A549 (cell line): ENCODE measurements around the gene DOCK10. TPM values are rescaled to one million over a fixed set of nuclear protein-coding genes. Genes with fewer than 3 reads are reported as not detected.
A peak's percentile ranks its signal among the peaks of the same experiment; 100 is the strongest.

ENCODE experiments used
- ATAC-seq, 2 experiments: fragments of 200-7000 bp in 1 of 2; fragments of >200 bp in 1 of 2; cut with Nextera tagmentation in 1 of 2; cut with Tn5 transposase in 1 of 2; 3 replicates each; pipeline versions ENCODE4 v1.8.0 to v1.9.1; 2018 to 2020; ENCODE audit warnings: mild to moderate bottlenecking in 1 of 2, moderate library complexity in 1 of 2
- CTCF ChIA-PET: fragments of 300-600 bp; sonication (Branson Sonifier 250); formaldehyde crosslinking; extraction: SDS; loops from one replicate; lab custom pipeline; 2021; ENCODE audit warnings: antibody characterized with exemption, inconsistent platforms; lab: Yijun Ruan, JAX
- POLR2A ChIA-PET: fragments of 350-600 bp; formaldehyde crosslinking; extraction: SDS; loops from one replicate; lab custom pipeline; 2021; ENCODE audit warnings: antibody characterized with exemption, inconsistent platforms; lab: Yijun Ruan, JAX
- DNase-seq, 2 experiments: peaks; one replicate each; pipeline versions ENCODE4 v3.0.0 to v3.0.0-alpha.2; 2011 to 2016; ENCODE audit warnings: low read depth in 1 of 2, low spot score in 1 of 2
- FAIRE-seq: peaks from 2 replicates; lab custom pipeline; 2011; peaks lifted over from hg19 to GRCh38; lab: Jason Lieb, UNC
- H3K27ac ChIP-seq, 2 experiments: fragments of >200 bp; sonication (Bioruptor Twin); formaldehyde crosslinking; 3 replicates each; pipeline ENCODE4 v1.5.1; 2016 to 2017
- H3K4me1 ChIP-seq: fragments of >200 bp; sonication (Bioruptor Twin); formaldehyde crosslinking; 3 replicates; pipeline ENCODE4 v1.6.1; 2016
- H3K4me2 ChIP-seq: fragments of >200 bp; sonication (Bioruptor Twin); formaldehyde crosslinking; 3 replicates; pipeline ENCODE4 v1.6.1; 2016
- H3K4me3 ChIP-seq: fragments of >200 bp; sonication (Bioruptor Twin); formaldehyde crosslinking; 3 replicates; pipeline ENCODE4 v1.5.1; 2016
- H3K9me3 ChIP-seq: fragments of >200 bp; sonication (Bioruptor Twin); formaldehyde crosslinking; 3 replicates; pipeline ENCODE4 v1.6.1; 2016
- BHLHE40 ChIP-seq: IDR thresholded peaks from 2 replicates; pipeline ENCODE4 v1.6.1; 2012; ENCODE audit warnings: low read depth, low read length, inconsistent platforms
- CBX2 ChIP-seq: fragments of 200-600 bp; sonication (generic); IDR thresholded peaks from 2 replicates; pipeline ENCODE4 v1.6.1; 2016; ENCODE audit warnings: low read depth, mild to moderate bottlenecking, borderline replicate concordance
- CHD4 ChIP-seq: fragments of 200-600 bp; sonication (generic); IDR thresholded peaks from 2 replicates; pipeline ENCODE4 v1.6.1; 2016; ENCODE audit warnings: antibody characterized with exemption, mild to moderate bottlenecking, borderline replicate concordance
- EP300 ChIP-seq, 2 experiments: fragments of >200 bp; sonication (Bioruptor Twin); formaldehyde crosslinking; IDR thresholded peaks; 2 replicates in 1 of 2; 3 replicates in 1 of 2; pipeline ENCODE4 v1.6.1; 2016 to 2017
- HDAC2 ChIP-seq: fragments of 200-600 bp; sonication (generic); IDR thresholded peaks from 2 replicates; pipeline ENCODE4 v1.6.1; 2016
- HOXB5 ChIP-seq: fragments of 250-450 bp; sonication (Bioruptor Pico); IDR thresholded peaks from 2 replicates; pipeline ENCODE4 v1.5.0; 2020; ENCODE audit warnings: mild to moderate bottlenecking, moderate library complexity
- KDM5A ChIP-seq: fragments of 200-600 bp; sonication (generic); IDR thresholded peaks from 2 replicates; pipeline ENCODE4 v1.6.1; 2016; ENCODE audit warnings: antibody characterized with exemption, mild to moderate bottlenecking
- MAZ ChIP-seq: fragments of 150-350 bp; IDR thresholded peaks from 2 replicates; pipeline ENCODE4 v1.6.1; 2014; ENCODE audit warnings: antibody characterized with exemption, low read depth, low read length, borderline replicate concordance
- NFE2L2 ChIP-seq: fragments of 150-350 bp; conservative IDR thresholded peaks from 2 replicates; pipeline ENCODE4 v1.6.1; 2014; ENCODE audit warnings: low read length
- NPAS2 ChIP-seq: fragments of 250-450 bp; sonication (Bioruptor Pico); IDR thresholded peaks from 2 replicates; pipeline ENCODE4 v1.8.0; 2022; ENCODE audit warnings: mild to moderate bottlenecking, moderate library complexity, borderline replicate concordance
- PHF8 ChIP-seq: fragments of 200-600 bp; sonication (generic); IDR thresholded peaks from 2 replicates; pipeline ENCODE4 v1.6.1; 2016; ENCODE audit warnings: low read depth, mild to moderate bottlenecking, antibody characterized with exemption, moderate library complexity, borderline replicate concordance
- POLR2A ChIP-seq: IDR thresholded peaks from 2 replicates; pipeline ENCODE4 v1.6.1; 2012; ENCODE audit warnings: mild to moderate bottlenecking, low read length
- RARB ChIP-seq: fragments of 250-450 bp; sonication (Bioruptor Pico); IDR thresholded peaks from 2 replicates; pipeline ENCODE4 v1.8.0; 2021; ENCODE audit warnings: mild to moderate bottlenecking, moderate library complexity
- RFX5 ChIP-seq: fragments of 450-650 bp; IDR thresholded peaks from 2 replicates; pipeline ENCODE4 v1.7.1; 2014; ENCODE audit warnings: antibody characterized with exemption, mild to moderate bottlenecking, moderate library complexity
- TFCP2L1 ChIP-seq: fragments of 250-450 bp; sonication (Bioruptor Pico); IDR thresholded peaks from 2 replicates; pipeline ENCODE4 v1.5.0; 2021; ENCODE audit warnings: mild to moderate bottlenecking
- ZC3H11A ChIP-seq: fragments of 450-650 bp; IDR thresholded peaks from 2 replicates; pipeline ENCODE4 v1.6.1; 2014; ENCODE audit warnings: antibody characterized with exemption, mild to moderate bottlenecking
- ZSCAN20 ChIP-seq: fragments of 250-450 bp; sonication (Bioruptor Pico); IDR thresholded peaks from 2 replicates; pipeline ENCODE4 v1.8.0; 2022; ENCODE audit warnings: mild to moderate bottlenecking, moderate library complexity
- WGBS: methylation state at CpG from one replicate; pipeline ENCODE4 v1.1.6; 2017; ENCODE audit errors: missing lambda C conversion rate; 5-methylcytosine and 5-hydroxymethylcytosine counted together
- polyA plus RNA-seq, 4 experiments: library from polyadenylated mRNA; depleted of rRNA in 3 of 4; stranded (reverse); fragments of >200 nt; fragmentation: RNase III in 1 of 4; extraction: RNeasy Plus Mini Kit Qiagen cat#74134 plus additional on column Dnase treatment in 1 of 4; gene quantifications; 2 replicates in 3 of 4; 3 replicates in 1 of 4; pipeline ENCODE4 v1.2.3, GENCODE V29; 2011 to 2017
- TF ChIP-seq, protein P1 (sequence below): fragments of 450-650 bp; IDR thresholded peaks from 2 replicates; pipeline ENCODE4 v1.6.1; 2014; ENCODE audit warnings: antibody characterized with exemption
- TF ChIP-seq, protein P2 (sequence below): fragments of >200 bp; sonication (Bioruptor Twin); formaldehyde crosslinking; IDR thresholded peaks from 3 replicates; pipeline ENCODE4 v1.5.1; 2016
- TF ChIP-seq, protein P3 (sequence below): fragments of 150-350 bp; IDR thresholded peaks from 2 replicates; pipeline ENCODE4 v1.6.1; 2014; ENCODE audit warnings: low read depth, mild to moderate bottlenecking, low read length
- TF ChIP-seq, protein P4 (sequence below): fragments of >200 bp; sonication (Bioruptor Twin); formaldehyde crosslinking; IDR thresholded peaks from 2 replicates; pipeline ENCODE4 v1.6.1; 2016
- TF ChIP-seq, protein P5 (sequence below): IDR thresholded peaks from 2 replicates; pipeline ENCODE4 v1.6.1; 2012
- TF ChIP-seq, protein P6 (sequence below): fragments of >200 bp; sonication (Bioruptor Twin); formaldehyde crosslinking; IDR thresholded peaks from 3 replicates; pipeline ENCODE4 v1.6.1; 2016

DOCK10 gene
- polyA plus RNA-seq, 2 of the 4 experiments (the other 2 are of a cell fraction) = 43.0 to 45.3 TPM

DNA sequence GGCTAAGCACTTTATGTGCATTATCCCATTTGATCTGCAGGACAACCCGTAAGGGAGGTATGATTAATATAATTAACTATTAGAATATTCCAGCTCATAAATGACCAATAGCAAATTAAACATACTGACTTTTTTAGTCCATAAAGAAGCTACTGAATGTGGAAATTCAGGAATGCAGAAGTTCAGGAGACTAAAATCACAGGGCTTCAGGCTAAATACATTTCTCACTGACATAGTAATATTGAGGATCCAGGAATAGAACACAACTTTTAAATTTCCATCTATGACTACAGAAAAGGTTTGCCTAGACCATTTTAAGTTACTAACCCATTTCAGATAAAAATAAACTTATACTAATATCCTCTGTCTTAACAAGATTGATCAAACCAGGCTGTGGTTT is 228.7 kb downstream of the DOCK10 start:
- Histone ChIP-seq H3K4me1 (peaks cover 28% of the 10 kb centered on the region), H3K4me2 (no peak overlapping the region), H3K4me3 (no peak overlapping the region), H3K27ac (no peak overlapping the region), H3K9me3 (no peaks in the 10 kb centered on the region)
- POLR2A ChIA-PET = no interaction called here
- FAIRE-seq = no peak
- CTCF ChIA-PET = no interaction called here
- TF ChIP-seq ZSCAN20 (CRISPR knock-in tag) (no peak), MAZ (no peak), POLR2A (no peak), EP300 (IDR thresholded peaks at IDR 0.05) (no peak)
- TF ChIP-seq, protein P1, sequence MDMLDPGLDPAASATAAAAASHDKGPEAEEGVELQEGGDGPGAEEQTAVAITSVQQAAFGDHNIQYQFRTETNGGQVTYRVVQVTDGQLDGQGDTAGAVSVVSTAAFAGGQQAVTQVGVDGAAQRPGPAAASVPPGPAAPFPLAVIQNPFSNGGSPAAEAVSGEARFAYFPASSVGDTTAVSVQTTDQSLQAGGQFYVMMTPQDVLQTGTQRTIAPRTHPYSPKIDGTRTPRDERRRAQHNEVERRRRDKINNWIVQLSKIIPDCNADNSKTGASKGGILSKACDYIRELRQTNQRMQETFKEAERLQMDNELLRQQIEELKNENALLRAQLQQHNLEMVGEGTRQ = no peak
- no peak for DNase-seq
- ATAC-seq = no peak
- 86% methylated on average over 1 of the region's 1 CpG for WGBS

DNA sequence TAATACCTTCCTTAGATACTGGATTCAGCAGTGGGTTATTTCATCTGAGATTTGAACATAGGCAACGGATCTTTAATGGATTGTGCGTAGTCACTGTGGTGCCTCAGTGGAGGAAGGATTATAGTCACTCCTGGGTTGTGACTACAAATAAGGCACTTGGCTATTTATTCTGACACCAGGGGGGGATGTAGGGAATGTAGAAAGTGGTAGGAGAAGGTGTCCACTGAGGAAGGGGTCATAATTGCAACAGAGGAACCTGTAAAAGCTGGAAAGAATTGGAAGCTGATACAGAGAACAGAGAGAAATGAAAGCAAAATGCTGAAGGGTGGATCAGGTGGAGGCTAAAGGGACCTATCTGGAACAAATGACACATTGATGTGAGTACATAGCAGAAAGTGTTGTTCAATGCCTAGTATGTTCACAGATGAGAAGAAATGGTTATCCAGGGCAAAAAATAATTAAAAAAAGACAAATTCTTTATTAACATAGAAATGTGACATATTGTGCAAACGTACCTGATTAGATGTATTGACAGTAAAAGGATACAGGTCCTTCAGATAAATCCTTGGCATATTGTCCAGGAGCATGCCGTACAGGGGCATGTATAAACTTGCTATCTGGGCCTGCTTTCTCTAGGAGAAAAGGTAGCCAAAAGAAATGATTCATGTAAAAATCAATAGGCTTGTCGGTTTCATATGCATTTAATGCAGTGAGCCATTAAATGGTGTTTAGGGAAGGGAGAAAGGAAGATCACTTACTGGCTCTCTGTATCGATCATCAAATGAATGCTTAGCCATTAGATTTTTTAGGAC is 234.9 kb downstream of the DOCK10 start:
- DNase-seq (peak in 1 of 2 experiments; percentile 7), ATAC-seq (peak in 1 of 2 experiments; percentile 38; a peak in 2 of 6 replicates), FAIRE-seq (no peak)
- Histone ChIP-seq H3K27ac (no peak overlapping the region), H3K4me2 (no peak overlapping the region), H3K4me1 (no peaks in the 10 kb centered on the region), H3K4me3 (no peak overlapping the region), H3K9me3 (no peaks in the 10 kb centered on the region)
- CTCF ChIA-PET = interaction anchor here (0.6 to 1.9 kb wide), 3 partner anchors 9 to 177 kb away, joined by 3 to 8 read pairs (median 4); no protein-coding TSS in a partner anchor
- POLR2A ChIA-PET = no interaction called here
- WGBS = 91% methylated on average over 6 of the region's 6 CpGs
- TF ChIP-seq, protein P2, sequence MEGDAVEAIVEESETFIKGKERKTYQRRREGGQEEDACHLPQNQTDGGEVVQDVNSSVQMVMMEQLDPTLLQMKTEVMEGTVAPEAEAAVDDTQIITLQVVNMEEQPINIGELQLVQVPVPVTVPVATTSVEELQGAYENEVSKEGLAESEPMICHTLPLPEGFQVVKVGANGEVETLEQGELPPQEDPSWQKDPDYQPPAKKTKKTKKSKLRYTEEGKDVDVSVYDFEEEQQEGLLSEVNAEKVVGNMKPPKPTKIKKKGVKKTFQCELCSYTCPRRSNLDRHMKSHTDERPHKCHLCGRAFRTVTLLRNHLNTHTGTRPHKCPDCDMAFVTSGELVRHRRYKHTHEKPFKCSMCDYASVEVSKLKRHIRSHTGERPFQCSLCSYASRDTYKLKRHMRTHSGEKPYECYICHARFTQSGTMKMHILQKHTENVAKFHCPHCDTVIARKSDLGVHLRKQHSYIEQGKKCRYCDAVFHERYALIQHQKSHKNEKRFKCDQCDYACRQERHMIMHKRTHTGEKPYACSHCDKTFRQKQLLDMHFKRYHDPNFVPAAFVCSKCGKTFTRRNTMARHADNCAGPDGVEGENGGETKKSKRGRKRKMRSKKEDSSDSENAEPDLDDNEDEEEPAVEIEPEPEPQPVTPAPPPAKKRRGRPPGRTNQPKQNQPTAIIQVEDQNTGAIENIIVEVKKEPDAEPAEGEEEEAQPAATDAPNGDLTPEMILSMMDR = peak; percentile 19; the same call in 1 of the 3 replicates
- no peak for TF ChIP-seq NFE2L2

DNA sequence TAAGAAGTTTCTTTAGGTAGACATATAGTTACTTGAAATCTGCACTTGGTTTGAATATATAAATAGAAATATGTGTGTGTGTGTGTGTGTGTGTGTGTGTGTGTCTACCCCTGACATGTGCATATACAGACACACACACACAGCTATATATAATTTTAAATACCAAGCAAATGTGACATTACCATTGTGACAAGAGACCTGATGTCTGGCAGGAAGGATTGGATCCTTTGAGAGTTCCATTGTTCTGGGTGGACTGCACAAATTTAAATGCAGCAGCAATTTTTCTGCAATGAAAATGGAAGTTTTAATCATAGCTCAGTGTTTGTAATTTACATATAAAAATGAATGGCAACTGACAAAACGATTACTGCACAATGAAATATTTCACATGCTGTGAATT is 238.3 kb downstream of the DOCK10 start:
- TF ChIP-seq, protein P2 = no peak
- TF ChIP-seq PHF8 = no peak
- TF ChIP-seq, protein P3, sequence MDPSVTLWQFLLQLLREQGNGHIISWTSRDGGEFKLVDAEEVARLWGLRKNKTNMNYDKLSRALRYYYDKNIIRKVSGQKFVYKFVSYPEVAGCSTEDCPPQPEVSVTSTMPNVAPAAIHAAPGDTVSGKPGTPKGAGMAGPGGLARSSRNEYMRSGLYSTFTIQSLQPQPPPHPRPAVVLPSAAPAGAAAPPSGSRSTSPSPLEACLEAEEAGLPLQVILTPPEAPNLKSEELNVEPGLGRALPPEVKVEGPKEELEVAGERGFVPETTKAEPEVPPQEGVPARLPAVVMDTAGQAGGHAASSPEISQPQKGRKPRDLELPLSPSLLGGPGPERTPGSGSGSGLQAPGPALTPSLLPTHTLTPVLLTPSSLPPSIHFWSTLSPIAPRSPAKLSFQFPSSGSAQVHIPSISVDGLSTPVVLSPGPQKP = no peak
- TF ChIP-seq NFE2L2 = no peak
- TF ChIP-seq NPAS2 (CRISPR knock-in tag) = no peak
- TF ChIP-seq, protein P4, sequence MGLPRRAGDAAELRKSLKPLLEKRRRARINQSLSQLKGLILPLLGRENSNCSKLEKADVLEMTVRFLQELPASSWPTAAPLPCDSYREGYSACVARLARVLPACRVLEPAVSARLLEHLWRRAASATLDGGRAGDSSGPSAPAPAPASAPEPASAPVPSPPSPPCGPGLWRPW = no peak
- no peak for TF ChIP-seq TFCP2L1
- no peak for TF ChIP-seq BHLHE40
- no peak for TF ChIP-seq RFX5
- no peak for TF ChIP-seq KDM5A
- TF ChIP-seq, protein P5, sequence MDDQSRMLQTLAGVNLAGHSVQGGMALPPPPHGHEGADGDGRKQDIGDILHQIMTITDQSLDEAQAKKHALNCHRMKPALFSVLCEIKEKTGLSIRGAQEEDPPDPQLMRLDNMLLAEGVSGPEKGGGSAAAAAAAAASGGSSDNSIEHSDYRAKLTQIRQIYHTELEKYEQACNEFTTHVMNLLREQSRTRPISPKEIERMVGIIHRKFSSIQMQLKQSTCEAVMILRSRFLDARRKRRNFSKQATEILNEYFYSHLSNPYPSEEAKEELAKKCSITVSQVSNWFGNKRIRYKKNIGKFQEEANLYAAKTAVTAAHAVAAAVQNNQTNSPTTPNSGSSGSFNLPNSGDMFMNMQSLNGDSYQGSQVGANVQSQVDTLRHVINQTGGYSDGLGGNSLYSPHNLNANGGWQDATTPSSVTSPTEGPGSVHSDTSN = no peak
- no peak for TF ChIP-seq EP300 (IDR thresholded peaks at IDR 0.05)
- TF ChIP-seq ZC3H11A = no peak
- TF ChIP-seq RARB (CRISPR knock-in tag) = no peak
- TF ChIP-seq CBX2 = no peak
- no peak for TF ChIP-seq CHD4
- TF ChIP-seq, protein P6, sequence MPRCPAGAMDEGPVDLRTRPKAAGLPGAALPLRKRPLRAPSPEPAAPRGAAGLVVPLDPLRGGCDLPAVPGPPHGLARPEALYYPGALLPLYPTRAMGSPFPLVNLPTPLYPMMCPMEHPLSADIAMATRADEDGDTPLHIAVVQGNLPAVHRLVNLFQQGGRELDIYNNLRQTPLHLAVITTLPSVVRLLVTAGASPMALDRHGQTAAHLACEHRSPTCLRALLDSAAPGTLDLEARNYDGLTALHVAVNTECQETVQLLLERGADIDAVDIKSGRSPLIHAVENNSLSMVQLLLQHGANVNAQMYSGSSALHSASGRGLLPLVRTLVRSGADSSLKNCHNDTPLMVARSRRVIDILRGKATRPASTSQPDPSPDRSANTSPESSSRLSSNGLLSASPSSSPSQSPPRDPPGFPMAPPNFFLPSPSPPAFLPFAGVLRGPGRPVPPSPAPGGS = no peak
- TF ChIP-seq HDAC2 = no peak
- TF ChIP-seq HOXB5 (CRISPR knock-in tag) = no peak
- Histone ChIP-seq H3K4me1 (no peaks in the 10 kb centered on the region), H3K27ac (no peak overlapping the region), H3K4me3 (no peak overlapping the region), H3K9me3 (no peaks in the 10 kb centered on the region), H3K4me2 (no peak overlapping the region)
- no peak for ATAC-seq
- ChIA-PET POLR2A (no interaction called here), CTCF (interaction anchor here (1.2 to 1.4 kb wide), 3 partner anchors 127 to 839 kb away, joined by 3 read pairs; no protein-coding TSS in a partner anchor)
- FAIRE-seq = no peak
- WGBS = 52% methylated on average over 1 of the region's 1 CpG
- no peak for DNase-seq
